Activated naive CD8-positive, alpha-beta T cell treated with anti-CD3 and anti-CD28 coated beads, Interleukin-2, amount 10 ng/mL, durations not matched to agents 7 days and 5 days (primary cell): ENCODE data around the gene CPLX4. TPM values are rescaled to one million over a fixed set of nuclear protein-coding genes. Genes with fewer than 3 reads are reported as not detected.

ENCODE experiments used
- ATAC-seq: fragments of 150-1000 bp; cut with Tn5 transposase; one replicate; pipeline ENCODE4 v1.10.0; 2021; ENCODE audit warnings: low read depth, moderate library complexity
- POLR2A ChIA-PET: fragments of 350-600 bp; sonication (Branson Sonifier 250); formaldehyde crosslinking; loops from one replicate; lab custom pipeline; 2021; ENCODE audit warnings: antibody characterized with exemption; lab: Charles Lee
- DNase-seq: peaks from one replicate; pipeline ENCODE4 v3.0.0; 2021
- H3K27ac Mint-ChIP-seq: one replicate; pipeline ENCODE4 v1.8.0; 2022; ENCODE audit warnings: mild to moderate bottlenecking, mixed read lengths
- H3K27me3 Mint-ChIP-seq: one replicate; pipeline ENCODE4 v1.8.0; 2022; ENCODE audit warnings: mild to moderate bottlenecking, moderate library complexity, mixed read lengths
- H3K36me3 Mint-ChIP-seq: one replicate; pipeline ENCODE4 v1.8.0; 2021; ENCODE audit warnings: mild to moderate bottlenecking, mixed read lengths
- H3K4me1 Mint-ChIP-seq: one replicate; pipeline ENCODE4 v1.8.0; 2021; ENCODE audit warnings: mixed read lengths
- H3K4me3 Mint-ChIP-seq: one replicate; pipeline ENCODE4 v1.8.0; 2022; ENCODE audit warnings: mild to moderate bottlenecking, moderate library complexity, mixed read lengths
- H3K9me3 Mint-ChIP-seq: one replicate; pipeline ENCODE4 v1.8.0; 2021; ENCODE audit warnings: mixed read lengths
- total RNA-seq, 2 experiments: library from RNA; stranded (reverse); gene quantifications; one replicate each; pipeline ENCODE4 v1.2.3, GENCODE V29; 2021

CPLX4 gene
- total RNA-seq, 2 experiments from 2014 or later = not detected

GRCh38 chr18:59300676-59301285 is 17.7 kb downstream of the CPLX4 start:
- no peaks in the 10 kb centered on the region for H3K9me3 Mint-ChIP-seq
- DNase-seq (no peak), ATAC-seq (peak; percentile 89)

GRCh38 chr18:59298871-59299270 is 19.6 kb downstream of the CPLX4 start:
- no peak overlapping the region for H3K4me3 Mint-ChIP-seq
- peaks cover 21% of the 10 kb centered on the region for H3K27me3 Mint-ChIP-seq
- DNase-seq (no peak), ATAC-seq (no peak)
- H3K27ac Mint-ChIP-seq = no peak overlapping the region
- no peaks in the 10 kb centered on the region for H3K9me3 Mint-ChIP-seq
- no peaks in the 10 kb centered on the region for H3K36me3 Mint-ChIP-seq
- POLR2A ChIA-PET = no interaction called here
- H3K4me1 Mint-ChIP-seq = peaks cover 6% of the 10 kb centered on the region

More at GRCh38 chr18:59300676-59301285, 17.7 kb downstream of the CPLX4 start:
- no peak overlapping the region for H3K4me3 Mint-ChIP-seq
- no peak overlapping the region for H3K27ac Mint-ChIP-seq
- H3K27me3 Mint-ChIP-seq = peaks cover 16% of the 10 kb centered on the region
- H3K36me3 Mint-ChIP-seq = no peaks in the 10 kb centered on the region
- POLR2A ChIA-PET = no interaction called here
- peaks cover 6% of the 10 kb centered on the region for H3K4me1 Mint-ChIP-seq

GRCh38 chr18:59293317-59293716 is 25.1 kb downstream of the CPLX4 start:
- H3K36me3 Mint-ChIP-seq = no peaks in the 10 kb centered on the region
- POLR2A ChIA-PET = no interaction called here
- no peak overlapping the region for H3K4me3 Mint-ChIP-seq
- H3K4me1 Mint-ChIP-seq = no peaks in the 10 kb centered on the region
- H3K9me3 Mint-ChIP-seq = no peaks in the 10 kb centered on the region
- no peak for ATAC-seq
- peaks cover 53% of the 10 kb centered on the region for H3K27me3 Mint-ChIP-seq
- no peak overlapping the region for H3K27ac Mint-ChIP-seq
- DNase-seq = no peak

GRCh38 chr18:59286341-59286740 is 32.1 kb downstream of the CPLX4 start:
- no peak overlapping the region for H3K27ac Mint-ChIP-seq
- no peaks in the 10 kb centered on the region for H3K4me1 Mint-ChIP-seq

GRCh38 chr18:59282341-59282740 is 36.1 kb downstream of the CPLX4 start:
- Mint-ChIP-seq H3K4me1 (no peaks in the 10 kb centered on the region), H3K27ac (no peak overlapping the region), H3K4me3 (no peak overlapping the region), H3K36me3 (no peaks in the 10 kb centered on the region), H3K27me3 (peaks cover 51% of the 10 kb centered on the region), H3K9me3 (no peaks in the 10 kb centered on the region)
- DNase-seq (no peak), ATAC-seq (no peak)
- POLR2A ChIA-PET = no interaction called here

More at GRCh38 chr18:59286341-59286740, 32.1 kb downstream of the CPLX4 start:
- H3K36me3 Mint-ChIP-seq = no peaks in the 10 kb centered on the region
- POLR2A ChIA-PET = no interaction called here
- DNase-seq (no peak), ATAC-seq (no peak)
- peaks cover 52% of the 10 kb centered on the region for H3K27me3 Mint-ChIP-seq
- H3K9me3 Mint-ChIP-seq = no peaks in the 10 kb centered on the region
- no peak overlapping the region for H3K4me3 Mint-ChIP-seq

GRCh38 chr18:59279722-59280121 is 38.7 kb downstream of the CPLX4 start:
- Mint-ChIP-seq H3K9me3 (no peaks in the 10 kb centered on the region), H3K4me1 (no peaks in the 10 kb centered on the region), H3K27ac (no peak overlapping the region), H3K27me3 (peaks cover 59% of the 10 kb centered on the region), H3K36me3 (no peaks in the 10 kb centered on the region), H3K4me3 (no peak overlapping the region)
- ATAC-seq = no peak
- no peak for DNase-seq
- POLR2A ChIA-PET = no interaction called here

- Mint-ChIP-seq H3K4me3 (no peak overlapping the region), H3K36me3 (peaks cover 2% of the 10 kb centered on the region), H3K4me1 (no peaks in the 10 kb centered on the region), H3K27ac (no peak overlapping the region), H3K9me3 (no peaks in the 10 kb centered on the region), H3K27me3 (peaks cover 59% of the 10 kb centered on the region)
- POLR2A ChIA-PET = no interaction called here
- no peak for DNase-seq
- no peak for ATAC-seq
These were observed 39.3 kb downstream of the CPLX4 start for GRCh38 chr18:59279193-59279592.

- POLR2A ChIA-PET = no interaction called here
- Mint-ChIP-seq H3K4me1 (no peaks in the 10 kb centered on the region), H3K27me3 (peaks cover 61% of the 10 kb centered on the region), H3K4me3 (no peak overlapping the region), H3K27ac (no peak overlapping the region), H3K9me3 (no peaks in the 10 kb centered on the region), H3K36me3 (peaks cover 2% of the 10 kb centered on the region)
- DNase-seq (no peak), ATAC-seq (no peak)
These were observed 39.7 kb downstream of the CPLX4 start for GRCh38 chr18:59278793-59279192.

GRCh38 chr18:59276047-59276446 is 42.4 kb downstream of the CPLX4 start:
- POLR2A ChIA-PET = no interaction called here
- H3K4me3 Mint-ChIP-seq = no peak overlapping the region
- H3K27me3 Mint-ChIP-seq = peaks cover 68% of the 10 kb centered on the region

GRCh38 chr18:59275406-59275949 is 43.0 kb downstream of the CPLX4 start:
- peaks cover 2% of the 10 kb centered on the region for H3K36me3 Mint-ChIP-seq
- POLR2A ChIA-PET = no interaction called here
- H3K4me1 Mint-ChIP-seq = peaks cover 2% of the 10 kb centered on the region
- ATAC-seq (no peak), DNase-seq (no peak)
- H3K4me3 Mint-ChIP-seq = no peak overlapping the region
- H3K27ac Mint-ChIP-seq = no peak overlapping the region
- peaks cover 72% of the 10 kb centered on the region for H3K27me3 Mint-ChIP-seq
- no peaks in the 10 kb centered on the region for H3K9me3 Mint-ChIP-seq

More at GRCh38 chr18:59276047-59276446, 42.4 kb downstream of the CPLX4 start:
- H3K36me3 Mint-ChIP-seq = peaks cover 2% of the 10 kb centered on the region
- DNase-seq (no peak), ATAC-seq (no peak)
- H3K4me1 Mint-ChIP-seq = peaks cover 2% of the 10 kb centered on the region
- no peaks in the 10 kb centered on the region for H3K9me3 Mint-ChIP-seq
- no peak overlapping the region for H3K27ac Mint-ChIP-seq

- H3K27me3 Mint-ChIP-seq = peaks cover 77% of the 10 kb centered on the region
- no peak for ATAC-seq
- DNase-seq = no peak
- no peak overlapping the region for H3K4me3 Mint-ChIP-seq
- H3K4me1 Mint-ChIP-seq = peaks cover 5% of the 10 kb centered on the region
- POLR2A ChIA-PET = no interaction called here
- peaks cover 2% of the 10 kb centered on the region for H3K36me3 Mint-ChIP-seq
- no peak overlapping the region for H3K27ac Mint-ChIP-seq
- H3K9me3 Mint-ChIP-seq = no peaks in the 10 kb centered on the region
These were observed 43.9 kb downstream of the CPLX4 start for GRCh38 chr18:59274533-59274928.

GRCh38 chr18:59273759-59274532 is 44.5 kb downstream of the CPLX4 start:
- Mint-ChIP-seq H3K36me3 (peaks cover 2% of the 10 kb centered on the region), H3K9me3 (no peaks in the 10 kb centered on the region), H3K27ac (no peak overlapping the region), H3K4me3 (peak overlapping the region; percentile 37), H3K4me1 (peaks cover 6% of the 10 kb centered on the region), H3K27me3 (peaks cover 80% of the 10 kb centered on the region)
- POLR2A ChIA-PET = no interaction called here
- DNase-seq (no peak), ATAC-seq (no peak)

GRCh38 chr18:59272891-59273758 is 45.3 kb downstream of the CPLX4 start, which contains the start of gene RAX:
Gene RAX, minus strand, starts transcription at chr18:59273454. Its CDS starts 248 bp downstream, at chr18:59273206.
- peak within 1 kb of the TSS; percentile 37 for H3K4me3 Mint-ChIP-seq
- DNase-seq = no peak
- POLR2A ChIA-PET = no interaction called here
- H3K9me3 Mint-ChIP-seq = no peaks in the 10 kb centered on the region
- H3K27ac Mint-ChIP-seq = no peak within 1 kb of the TSS
- ATAC-seq = no peak
- peaks cover 2% of the 10 kb centered on the region for H3K36me3 Mint-ChIP-seq
- H3K4me1 Mint-ChIP-seq = peaks cover 8% of the 10 kb centered on the region
- H3K27me3 Mint-ChIP-seq = peaks cover 83% of the 10 kb centered on the region
